CD14-positive monocyte (primary cell): ENCODE measurements around the gene MBNL2. TPM values are rescaled to one million over a fixed set of nuclear protein-coding genes. Genes with fewer than 3 reads are reported as not detected.

Source experiments
- DNase-seq, 3 donors: peaks; one replicate each; pipeline ENCODE4 v3.0.0-alpha.2; 2011 to 2022
- H2AFZ ChIP-seq: 2 replicates; pipeline ENCODE4 v1.6.0; 2012; ENCODE audit warnings: mild to moderate bottlenecking, low read depth, low read length, inconsistent platforms; ENCODE audit not compliant: insufficient read depth, poor library complexity, severe bottlenecking
- H3K27ac ChIP-seq, 2 donors: 1 replicate in 1 of 2; 2 replicates in 1 of 2; pipeline ENCODE4 v1.5.1; 2012 to 2013; ENCODE audit warnings: low read length in 2 of 2, control low read depth in 1 of 2, inconsistent platforms in 1 of 2, low read depth in 1 of 2, mild to moderate bottlenecking in 1 of 2
- H3K27me3 ChIP-seq, 2 donors: one replicate each; pipeline versions ENCODE4 v1.6.0 to v1.6.1; 2011 to 2013; ENCODE audit warnings: low read length in 2 of 2; ENCODE audit not compliant: control insufficient read depth in 2 of 2, insufficient read depth in 2 of 2
- H3K36me3 ChIP-seq, 2 donors: replicated peaks in 1 of 2; 1 replicate in 1 of 2; 2 replicates in 1 of 2; pipeline versions ENCODE4 v1.5.1 to v1.6.1; 2012 to 2013; ENCODE audit warnings: low read length in 2 of 2, control low read depth in 1 of 2, inconsistent platforms in 1 of 2, mild to moderate bottlenecking in 1 of 2; ENCODE audit not compliant: insufficient read depth in 2 of 2, control insufficient read depth in 1 of 2
- H3K4me1 ChIP-seq, 2 donors: 1 replicate in 1 of 2; 2 replicates in 1 of 2; pipeline versions ENCODE4 v1.5.1 to v1.6.1; 2012 to 2013; ENCODE audit warnings: low read length in 2 of 2, control low read depth in 1 of 2, inconsistent platforms in 1 of 2, mild to moderate bottlenecking in 1 of 2, moderate library complexity in 1 of 2; ENCODE audit not compliant: insufficient read depth in 2 of 2, control insufficient read depth in 1 of 2
- H3K4me2 ChIP-seq: replicated peaks from 2 replicates; pipeline ENCODE3; 2012; ENCODE audit warnings: low read length, moderate library complexity, mild to moderate bottlenecking; ENCODE audit not compliant: poor library complexity, severe bottlenecking; ENCODE audit errors: extremely low read depth
- H3K4me3 ChIP-seq, 3 experiments: fragments of 200-600 bp in 1 of 3; sonication (generic) in 1 of 3; replicated peaks in 1 of 3; 1 replicate in 2 of 3; 2 replicates in 1 of 3; pipeline ENCODE4 v1.5.1; 2011 to 2013; ENCODE audit warnings: low read length in 3 of 3, mild to moderate bottlenecking in 3 of 3, control low read depth in 2 of 3, low read depth in 2 of 3, inconsistent platforms in 1 of 3, moderate library complexity in 1 of 3
- H3K79me2 ChIP-seq: 2 replicates; pipeline ENCODE4 v1.6.0; 2012; ENCODE audit warnings: mild to moderate bottlenecking, control low read depth, inconsistent platforms, low read length, moderate library complexity; ENCODE audit not compliant: insufficient read depth
- H3K9ac ChIP-seq: 2 replicates; pipeline ENCODE4 v1.6.0; 2017; ENCODE audit warnings: low read length, mild to moderate bottlenecking; ENCODE audit not compliant: insufficient read depth, poor library complexity, severe bottlenecking
- H3K9me3 ChIP-seq, 2 donors: replicated peaks in 1 of 2; 1 replicate in 1 of 2; 2 replicates in 1 of 2; pipeline versions ENCODE4 v1.5.1 to v1.6.1; 2012 to 2013; ENCODE audit warnings: low read length in 2 of 2, control low read depth in 1 of 2; ENCODE audit not compliant: control insufficient read depth in 1 of 2, insufficient read depth in 1 of 2
- H4K20me1 ChIP-seq: 2 replicates; pipeline ENCODE4 v1.6.0; 2012; ENCODE audit warnings: mild to moderate bottlenecking, low read length, control low read depth, moderate library complexity; ENCODE audit not compliant: insufficient read depth
- H3K27ac Mint-ChIP-seq, 7 donors: one replicate each; pipeline ENCODE4 v1.8.0; 2020; ENCODE audit warnings: mild to moderate bottlenecking in 7 of 7, mixed read lengths in 7 of 7, moderate library complexity in 6 of 7, inconsistent platforms in 2 of 7
- H3K27me3 Mint-ChIP-seq, 3 donors: one replicate each; pipeline ENCODE4 v1.8.0; 2021 to 2022; ENCODE audit warnings: low read depth in 3 of 3, mild to moderate bottlenecking in 3 of 3, mixed read lengths in 3 of 3, moderate library complexity in 3 of 3, inconsistent platforms in 1 of 3
- H3K36me3 Mint-ChIP-seq, 2 donors: one replicate each; pipeline ENCODE4 v1.8.0; 2020; ENCODE audit warnings: mixed read lengths in 2 of 2, inconsistent platforms in 1 of 2, mild to moderate bottlenecking in 1 of 2
- H3K4me1 Mint-ChIP-seq: one replicate; pipeline ENCODE4 v1.8.0; 2020; ENCODE audit warnings: mild to moderate bottlenecking, mixed read lengths
- H3K4me3 Mint-ChIP-seq, 2 donors: one replicate each; pipeline ENCODE4 v1.8.0; 2020; ENCODE audit warnings: mild to moderate bottlenecking in 2 of 2, mixed read lengths in 2 of 2, moderate library complexity in 1 of 2
- H3K9me3 Mint-ChIP-seq, 7 donors: one replicate each; pipeline ENCODE4 v1.8.0; 2020 to 2022; ENCODE audit warnings: mixed read lengths in 7 of 7, mild to moderate bottlenecking in 6 of 7, moderate library complexity in 6 of 7, inconsistent platforms in 2 of 7
- CTCF ChIP-seq: fragments of 200-600 bp; IDR thresholded peaks from one replicate; pipeline ENCODE4 v1.8.0; 2022; ENCODE audit warnings: antibody characterized with exemption, mild to moderate bottlenecking
- WGBS: methylation state at CpG from one replicate; pipeline ENCODE4 v1.1.5; 2013; ENCODE audit warnings: missing lambda C conversion rate; ENCODE audit not compliant: insufficient coverage; 5-methylcytosine and 5-hydroxymethylcytosine counted together
- intact Hi-C, 2 donors: fragments of 100-400 bp; cut with micrococcal nuclease; formaldehyde crosslinking; loops; one replicate each; pipeline versions ENCODE4 v1.15.0 to v1.15.1; 2023
- polyA plus RNA-seq, 3 donors: library from polyadenylated mRNA; depleted of rRNA in 1 of 3; unstranded in 2 of 3; stranded (reverse) in 1 of 3; fragments of 300-500 nt in 2 of 3; fragments of >200 nt in 1 of 3; fragmentation: Illumina TruSeq in 2 of 3; gene quantifications; 1 replicate in 2 of 3; 2 replicates in 1 of 3; pipeline ENCODE4 v1.2.3, GENCODE V29; 2012 to 2021

Gene MBNL2
- polyA plus RNA-seq, 3 donors = 8.5 to 15.5 (median 13.4) TPM

GRCh38 chr13:97240788-97241734, 18.9 kb downstream of the MBNL2 start:
- peaks cover 52% of the 10 kb centered on the region for H3K79me2 ChIP-seq
- Mint-ChIP-seq H3K9me3 (peaks cover 0 to 3% (median 0%) of the 10 kb centered on the region in 7 donors), H3K27me3 (peaks cover 0 to 8% (median 3%) of the 10 kb centered on the region in 3 donors)

More at GRCh38 chr13:97240788-97241734, 18.9 kb downstream of the MBNL2 start:
- no peaks in the 10 kb centered on the region for H3K9me3 ChIP-seq
- peaks cover 100% of the 10 kb centered on the region for H4K20me1 ChIP-seq
- intact Hi-C loops = no loop called here
- no peak overlapping the region for H3K27ac ChIP-seq
- no peak overlapping the region for H3K4me2 ChIP-seq
- H2AFZ ChIP-seq = no peak overlapping the region
- no peaks in the 10 kb centered on the region for H3K27me3 ChIP-seq
- no peak for TF ChIP-seq CTCF
- peaks cover 28% of the 10 kb centered on the region for H3K4me1 Mint-ChIP-seq
- no peak overlapping the region for H3K4me3 Mint-ChIP-seq
- H3K9ac ChIP-seq = no peak overlapping the region
- H3K4me3 ChIP-seq = no peak overlapping the region
- H3K36me3 ChIP-seq = peaks cover 0 to 7% of the 10 kb centered on the region in 2 donors
- whole genome bisulfite sequencing = 97% methylated on average over 3 of the region's 8 CpGs
- H3K36me3 Mint-ChIP-seq = peaks cover 27 to 33% of the 10 kb centered on the region in 2 donors
- H3K4me1 ChIP-seq = peaks cover 6 to 10% of the 10 kb centered on the region in 2 donors
- DNase-seq = no peak
- no peak overlapping the region for H3K27ac Mint-ChIP-seq
